WTC11 (cell line): Measurements from ENCODE around the gene L1TD1.

Experiments
- ELF4 ChIP-seq: sonication (generic); formaldehyde crosslinking; IDR thresholded peaks from 2 replicates; pipeline ENCODE4 v1.8.1; 2022; ENCODE audit warnings: low read depth, mild to moderate bottlenecking, moderate library complexity, missing genetic modification reagents
- ESRRA ChIP-seq: sonication (generic); formaldehyde crosslinking; IDR thresholded peaks from 2 replicates; pipeline ENCODE4 v1.8.1; 2022; ENCODE audit warnings: mild to moderate bottlenecking, missing genetic modification reagents, borderline replicate concordance
- ETV6 ChIP-seq: sonication (generic); formaldehyde crosslinking; IDR thresholded peaks from 2 replicates; pipeline ENCODE4 v1.8.1; 2022; ENCODE audit warnings: mild to moderate bottlenecking, missing genetic modification reagents
- FOXJ3 ChIP-seq: sonication (generic); formaldehyde crosslinking; IDR thresholded peaks from 2 replicates; pipeline ENCODE4 v1.9.0; 2021; ENCODE audit warnings: missing genetic modification reagents, mild to moderate bottlenecking, borderline replicate concordance
- TEAD4 ChIP-seq: sonication (generic); formaldehyde crosslinking; IDR thresholded peaks from 2 replicates; pipeline ENCODE4 v1.8.0; 2022; ENCODE audit warnings: mild to moderate bottlenecking, missing genetic modification reagents
- USF2 ChIP-seq: sonication (generic); formaldehyde crosslinking; IDR thresholded peaks from 2 replicates; pipeline ENCODE4 v1.8.1; 2023; ENCODE audit warnings: mild to moderate bottlenecking, missing genetic modification reagents, moderate library complexity
- ZBTB43 ChIP-seq: sonication (generic); formaldehyde crosslinking; IDR thresholded peaks from 2 replicates; pipeline ENCODE4 v1.8.1; 2023; ENCODE audit warnings: mild to moderate bottlenecking, missing genetic modification reagents
- TF ChIP-seq, protein P1 (sequence below): sonication (generic); formaldehyde crosslinking; IDR thresholded peaks from 2 replicates; pipeline ENCODE4 v1.8.1; 2022; ENCODE audit warnings: low read depth, missing genetic modification reagents, borderline replicate concordance
- TF ChIP-seq, protein P2 (sequence below): fragments of 200-600 bp; IDR thresholded peaks from 2 replicates; pipeline ENCODE4 v1.8.0; 2022; ENCODE audit warnings: antibody characterized with exemption

DNA sequence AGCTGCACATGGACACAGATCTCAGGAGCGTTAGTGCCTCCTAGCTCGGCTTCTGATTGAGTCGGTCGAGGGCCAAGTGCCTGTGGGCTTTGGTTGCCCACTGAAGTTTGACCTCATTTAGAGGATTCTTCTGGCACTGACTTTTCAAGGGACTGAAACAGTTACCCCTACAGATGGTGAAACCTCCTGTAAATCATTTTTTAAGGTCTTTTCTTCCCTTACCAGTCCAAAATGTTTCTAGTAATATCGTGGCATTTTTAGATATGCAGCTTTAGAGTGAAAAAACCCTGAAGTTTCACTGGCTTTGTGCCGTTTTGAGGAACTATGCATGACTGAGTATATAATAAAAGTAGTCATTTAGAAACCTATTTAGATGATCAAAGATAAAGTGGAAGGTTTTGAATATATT is 34.7 kb upstream of the L1TD1 start:
- TF ChIP-seq, protein P1, sequence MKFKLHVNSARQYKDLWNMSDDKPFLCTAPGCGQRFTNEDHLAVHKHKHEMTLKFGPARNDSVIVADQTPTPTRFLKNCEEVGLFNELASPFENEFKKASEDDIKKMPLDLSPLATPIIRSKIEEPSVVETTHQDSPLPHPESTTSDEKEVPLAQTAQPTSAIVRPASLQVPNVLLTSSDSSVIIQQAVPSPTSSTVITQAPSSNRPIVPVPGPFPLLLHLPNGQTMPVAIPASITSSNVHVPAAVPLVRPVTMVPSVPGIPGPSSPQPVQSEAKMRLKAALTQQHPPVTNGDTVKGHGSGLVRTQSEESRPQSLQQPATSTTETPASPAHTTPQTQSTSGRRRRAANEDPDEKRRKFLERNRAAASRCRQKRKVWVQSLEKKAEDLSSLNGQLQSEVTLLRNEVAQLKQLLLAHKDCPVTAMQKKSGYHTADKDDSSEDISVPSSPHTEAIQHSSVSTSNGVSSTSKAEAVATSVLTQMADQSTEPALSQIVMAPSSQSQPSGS (CRISPR knock-in tag) = no peak
- TF ChIP-seq, protein P2, sequence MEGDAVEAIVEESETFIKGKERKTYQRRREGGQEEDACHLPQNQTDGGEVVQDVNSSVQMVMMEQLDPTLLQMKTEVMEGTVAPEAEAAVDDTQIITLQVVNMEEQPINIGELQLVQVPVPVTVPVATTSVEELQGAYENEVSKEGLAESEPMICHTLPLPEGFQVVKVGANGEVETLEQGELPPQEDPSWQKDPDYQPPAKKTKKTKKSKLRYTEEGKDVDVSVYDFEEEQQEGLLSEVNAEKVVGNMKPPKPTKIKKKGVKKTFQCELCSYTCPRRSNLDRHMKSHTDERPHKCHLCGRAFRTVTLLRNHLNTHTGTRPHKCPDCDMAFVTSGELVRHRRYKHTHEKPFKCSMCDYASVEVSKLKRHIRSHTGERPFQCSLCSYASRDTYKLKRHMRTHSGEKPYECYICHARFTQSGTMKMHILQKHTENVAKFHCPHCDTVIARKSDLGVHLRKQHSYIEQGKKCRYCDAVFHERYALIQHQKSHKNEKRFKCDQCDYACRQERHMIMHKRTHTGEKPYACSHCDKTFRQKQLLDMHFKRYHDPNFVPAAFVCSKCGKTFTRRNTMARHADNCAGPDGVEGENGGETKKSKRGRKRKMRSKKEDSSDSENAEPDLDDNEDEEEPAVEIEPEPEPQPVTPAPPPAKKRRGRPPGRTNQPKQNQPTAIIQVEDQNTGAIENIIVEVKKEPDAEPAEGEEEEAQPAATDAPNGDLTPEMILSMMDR = no peak
- no peak for TF ChIP-seq FOXJ3 (CRISPR knock-in tag)
- no peak for TF ChIP-seq ELF4 (CRISPR knock-in tag)
- TF ChIP-seq TEAD4 (CRISPR knock-in tag) = no peak
- TF ChIP-seq USF2 (CRISPR knock-in tag) = no peak
- no peak for TF ChIP-seq ZBTB43
- TF ChIP-seq ESRRA (CRISPR knock-in tag) = no peak
- no peak for TF ChIP-seq ETV6
